Measurements from ENCODE around the gene CRB1.
"Not testable (repeated sequence)": the region's sequence is repeated elsewhere in the genome, so short reads cannot be mapped to it uniquely, and the experiment has no call there.

The CRB1 gene

DNA sequence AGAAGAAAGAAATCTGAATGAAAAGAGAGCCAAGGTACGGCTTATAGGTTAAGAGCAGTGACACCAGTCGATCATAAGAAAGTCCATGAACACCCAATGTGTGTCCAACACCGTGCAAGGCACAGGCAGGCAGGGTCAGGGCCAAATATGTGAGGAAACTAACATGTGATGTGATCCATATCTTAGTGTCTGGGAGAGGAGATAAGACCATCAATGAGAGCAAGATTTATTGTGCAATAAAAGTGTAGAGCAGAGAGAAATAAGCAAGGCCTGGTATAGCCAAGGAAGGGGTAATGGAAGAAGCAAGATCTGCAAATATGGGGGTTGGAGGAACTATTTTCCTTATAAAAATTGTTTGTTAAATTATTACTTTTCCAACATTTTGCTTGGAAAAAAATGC, 198.8 kb downstream of the CRB1 start:
- no peak for DNase-seq

DNA sequence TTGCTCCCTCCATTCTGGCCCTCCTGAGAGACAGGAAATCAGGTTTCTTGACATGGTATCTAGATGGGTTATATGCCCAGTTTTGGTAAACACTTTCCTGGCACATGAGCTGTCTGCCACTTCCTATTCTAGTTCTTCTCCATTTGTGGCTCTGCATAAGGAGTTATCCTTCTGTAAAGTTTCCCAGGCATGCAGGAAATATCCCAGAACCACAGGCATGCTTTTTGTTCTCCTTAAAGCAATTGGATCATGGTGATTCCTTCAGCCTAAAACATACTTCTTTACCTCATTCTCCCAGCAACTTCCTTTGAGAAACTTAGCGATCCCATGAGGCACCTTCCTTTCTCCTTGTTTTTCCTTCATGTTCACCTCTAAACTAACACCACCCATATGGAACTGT, 199.8 kb downstream of the CRB1 start:
- DNase-seq: peak in 1 of 2 experiments; percentile 19

DNA sequence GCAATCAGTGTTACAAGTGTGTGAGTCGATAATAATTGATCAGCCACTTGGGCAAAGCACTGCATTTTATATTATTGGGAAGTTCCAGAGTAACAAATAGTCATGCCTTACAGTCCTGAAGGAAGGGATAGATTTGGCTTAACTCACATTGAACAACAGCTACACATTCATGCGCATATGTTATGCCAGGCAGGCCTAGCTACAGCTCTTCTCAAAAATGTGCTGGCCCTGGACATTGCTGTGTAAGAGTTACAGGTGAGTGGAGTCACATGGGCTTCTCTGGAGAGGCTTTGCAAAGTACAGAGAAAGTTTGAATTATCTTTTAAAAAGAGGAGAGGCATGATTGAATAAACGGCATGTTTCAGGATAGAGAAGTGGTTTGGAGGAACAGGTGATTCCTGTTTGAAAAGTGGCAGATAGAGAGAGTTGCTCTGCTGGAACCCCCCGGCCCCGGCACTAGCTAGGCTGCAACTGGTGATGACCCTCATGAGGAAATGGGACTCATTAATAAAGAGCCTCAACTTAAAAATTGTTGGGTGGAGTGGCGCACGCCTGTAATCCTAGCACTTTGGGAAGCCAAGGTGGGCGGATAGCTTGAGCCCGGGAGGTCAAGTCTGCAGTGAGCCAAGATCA, 200.6 kb downstream of the CRB1 start:
- peak; percentile 14 to 15 for DNase-seq

GRCh38 chr1:197469620-197470210, 201.7 kb downstream of the CRB1 start:
- DNase-seq: peak; percentile 68 to 69

GRCh38 chr1:197470330-197470729, 202.3 kb downstream of the CRB1 start:
- no peak for DNase-seq

- no peak for DNase-seq
These were observed 203.4 kb downstream of the CRB1 start for GRCh38 chr1:197471248-197471985.

GRCh38 chr1:197472141-197472540, 204.1 kb downstream of the CRB1 start:
- no peak for DNase-seq

- no peak for DNase-seq
These were observed 212.4 kb downstream of the CRB1 start for GRCh38 chr1:197480446-197480845.

GRCh38 chr1:197481101-197481500, 213.0 kb downstream of the CRB1 start:
- peak; percentile 48 to 64 for DNase-seq

- no peak for DNase-seq
These were observed 217.7 kb downstream of the CRB1 start for GRCh38 chr1:197485790-197486189.

DNA sequence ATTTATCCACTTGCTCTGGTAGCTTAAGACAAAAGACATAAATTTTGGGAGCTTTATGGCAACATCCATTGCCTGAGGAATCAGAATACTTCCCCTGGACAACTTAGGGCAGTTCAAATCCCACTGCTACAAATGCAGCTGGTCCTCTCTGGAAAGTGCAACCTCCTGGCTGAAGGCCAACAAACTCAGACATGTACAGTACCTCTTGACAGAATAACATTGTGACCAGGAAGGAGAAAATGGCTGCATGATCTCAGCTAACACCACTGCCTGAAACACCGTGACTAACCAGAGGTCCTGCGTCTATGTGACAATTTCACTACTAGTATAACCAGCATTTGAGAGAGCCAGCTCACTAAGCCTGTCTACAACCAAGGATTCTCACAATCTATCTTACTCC, 218.9 kb downstream of the CRB1 start:
- DNase-seq: no peak

DNA sequence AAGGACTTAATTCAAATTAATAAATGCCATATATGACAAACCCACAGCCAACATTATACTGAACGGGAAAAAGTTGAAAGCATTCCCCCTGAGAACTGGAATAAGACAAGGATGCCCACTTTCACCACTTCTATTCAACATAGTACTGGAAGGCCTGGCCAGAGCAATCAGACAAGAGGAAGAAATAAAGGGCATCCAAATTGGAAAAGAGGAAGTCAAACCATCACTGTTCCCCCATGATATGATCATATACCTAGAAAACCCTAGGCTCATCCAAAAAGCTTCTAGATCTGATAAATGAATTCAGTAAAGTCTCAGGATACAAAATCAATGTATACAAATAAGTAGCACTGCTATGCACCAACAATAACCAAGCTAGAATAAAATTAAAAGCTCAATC, 223.5 kb downstream of the CRB1 start:
- not testable (repeated sequence) for DNase-seq

DNA sequence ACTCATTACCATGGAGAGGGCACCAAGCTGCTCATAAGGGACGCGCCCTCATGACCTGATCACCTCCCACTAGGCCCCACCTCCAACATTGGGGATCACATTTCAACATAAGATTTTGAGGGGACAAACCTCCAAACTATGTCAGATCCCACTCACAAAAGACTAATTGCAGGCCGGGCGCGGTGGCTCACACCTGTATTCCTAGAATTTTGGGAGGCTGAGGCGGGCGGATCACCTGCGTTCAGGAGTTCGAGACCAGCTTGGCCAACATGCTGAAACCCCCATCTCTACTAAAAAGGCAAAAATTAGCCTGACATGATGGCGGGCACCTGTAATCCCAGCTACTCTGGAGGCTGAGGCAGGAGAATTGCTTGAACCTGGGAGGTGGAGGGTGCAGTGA, 228.7 kb downstream of the CRB1 start:
- DNase-seq: no peak

DNA sequence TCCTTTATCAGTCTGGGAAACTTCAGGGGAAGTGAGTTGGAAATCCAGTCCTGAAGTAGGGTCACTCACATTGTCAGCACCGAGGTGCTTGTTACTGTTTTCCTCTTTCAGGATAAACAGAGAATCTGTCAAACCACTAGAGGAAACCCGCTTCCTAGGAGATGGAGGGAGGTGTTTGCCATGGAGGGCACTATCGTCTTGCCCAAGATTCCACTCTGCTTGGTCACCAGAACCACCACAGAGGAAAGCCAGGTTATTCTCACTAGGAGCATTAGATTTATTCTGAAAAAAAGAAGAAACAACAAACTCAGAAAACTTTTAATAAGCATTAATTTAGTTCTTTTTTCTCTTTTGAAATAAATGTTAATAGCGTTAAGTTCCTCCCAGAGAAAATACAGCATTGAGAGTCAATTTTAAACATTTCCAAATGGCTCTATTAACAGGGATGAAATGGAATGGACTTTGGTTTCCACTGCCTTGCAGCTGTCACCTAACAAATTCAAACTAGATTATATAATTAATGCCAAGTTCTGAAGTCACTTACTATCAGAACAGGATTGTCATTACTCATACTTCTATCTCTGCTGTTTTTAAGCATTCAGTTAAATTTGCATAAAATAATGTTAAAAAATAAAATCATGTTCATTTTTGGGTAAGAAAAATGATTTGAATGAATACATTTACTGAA, 242.8 kb downstream of the CRB1 start:
- no peak for DNase-seq

DNA sequence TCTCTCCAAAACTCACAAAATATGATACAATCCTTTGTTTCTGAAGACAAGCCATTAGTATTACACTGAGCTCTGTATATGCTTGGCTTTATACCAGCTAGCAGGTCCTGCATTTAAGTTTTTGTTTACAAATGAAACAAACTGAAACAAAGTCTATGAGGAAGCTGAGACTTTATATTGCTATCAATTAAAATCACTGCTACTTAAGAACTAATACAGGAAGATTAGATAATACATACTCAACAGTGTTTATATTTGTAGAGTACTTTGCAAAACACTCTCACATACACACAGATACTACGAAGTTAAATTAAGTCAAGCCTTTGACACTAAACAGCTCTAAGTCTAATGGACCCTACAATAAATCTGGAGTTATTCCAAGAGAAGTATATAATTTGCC, 247.4 kb downstream of the CRB1 start:
- DNase-seq: no peak

DNA sequence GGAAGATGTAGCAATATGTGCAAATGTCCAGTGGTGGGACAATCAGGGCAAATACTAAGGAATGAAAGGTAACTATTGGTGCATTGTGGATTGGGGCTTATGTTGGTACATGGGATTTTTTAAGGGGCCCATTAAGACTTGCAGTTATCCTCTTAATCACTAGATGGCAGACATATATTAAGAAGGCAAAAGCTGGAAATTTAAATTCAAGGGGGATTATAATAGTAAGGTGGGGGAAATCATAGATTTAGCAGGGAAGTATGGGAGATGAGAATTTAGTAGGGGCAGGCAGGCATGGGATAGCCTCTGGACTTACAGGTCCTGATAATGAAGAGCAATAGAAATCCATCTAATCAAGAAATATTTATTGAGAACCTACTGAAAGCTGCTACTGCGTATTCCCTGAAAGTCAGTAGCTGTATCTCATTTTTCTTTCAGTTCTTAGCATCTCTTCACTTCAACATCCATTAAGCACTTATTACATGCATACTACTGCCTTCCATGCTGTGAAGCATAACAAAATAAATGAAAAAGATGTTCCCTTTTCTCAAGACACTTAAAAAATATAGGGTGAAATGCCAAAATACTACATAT, 251.8 kb downstream of the CRB1 start:
- DNase-seq: peak; percentile 55 to 67

- peak; percentile 51 to 55 for DNase-seq
These were observed 253.2 kb downstream of the CRB1 start for GRCh38 chr1:197521118-197521739.

DNA sequence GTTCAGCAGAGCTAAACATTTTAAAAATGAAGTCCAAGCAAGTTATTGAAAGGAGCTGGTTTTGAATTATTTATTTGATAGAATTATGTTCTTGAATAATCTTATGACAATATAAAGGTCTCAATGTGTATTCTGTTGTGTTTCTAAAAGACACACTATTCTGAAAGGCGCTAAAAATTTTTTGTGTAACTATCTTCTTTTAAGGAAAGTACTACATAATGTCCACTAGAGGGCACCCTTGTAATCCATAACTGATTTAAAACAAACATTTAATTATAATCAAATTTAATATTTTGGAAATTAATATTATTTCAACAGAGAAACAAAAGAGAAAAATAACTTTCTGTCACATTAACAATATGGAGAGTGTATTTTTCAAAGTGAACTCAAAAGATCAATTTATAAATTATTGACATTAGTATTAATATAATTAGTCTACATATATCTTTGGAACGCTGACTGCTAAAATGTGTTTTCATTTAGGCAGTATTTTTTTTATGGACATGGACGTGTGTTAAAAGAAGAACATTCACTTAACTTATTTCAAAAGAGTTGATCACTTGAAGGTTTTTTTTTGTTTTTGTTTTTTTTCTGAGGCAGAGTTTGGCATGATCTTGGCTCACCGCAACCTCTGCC, 258.8 kb downstream of the CRB1 start:
- peak; percentile 52 to 71 for DNase-seq
